ENCODE results near the gene ZYX.
"Not testable (repeated sequence)": the region's sequence is repeated elsewhere in the genome, so short reads cannot be mapped to it uniquely, and the experiment has no call there.

Gene ZYX

GRCh38 chr7:143387156-143387975 is 6.2 kb downstream of the ZYX start:
- FAIRE-seq = no peak

DNA sequence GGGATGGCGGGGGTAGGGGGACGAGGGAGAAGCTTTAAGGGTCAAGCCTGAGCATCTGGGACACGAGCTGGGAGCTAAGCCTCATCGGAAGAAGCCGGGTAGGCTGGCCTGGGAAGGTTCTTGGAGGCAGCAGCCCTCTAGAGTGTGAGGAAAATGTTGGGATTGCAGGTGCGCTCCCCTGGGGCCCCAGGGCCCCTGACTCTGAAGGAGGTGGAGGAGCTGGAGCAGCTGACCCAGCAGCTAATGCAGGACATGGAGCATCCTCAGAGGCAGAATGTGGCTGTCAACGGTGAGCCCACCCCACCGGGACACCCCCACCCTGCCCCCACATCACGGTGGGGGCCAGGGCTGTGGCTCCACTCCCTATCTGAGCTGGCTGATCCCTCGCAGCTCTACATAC is 6.9 kb downstream of the ZYX start:
- FAIRE-seq = no peak

GRCh38 chr7:143388491-143389101 is 7.5 kb downstream of the ZYX start:
- FAIRE-seq = no peak

- FAIRE-seq = no peak
These were observed 8.4 kb downstream of the ZYX start for GRCh38 chr7:143389316-143390103.

- no peak for FAIRE-seq
These were observed 9.1 kb downstream of the ZYX start for GRCh38 chr7:143390104-143390772.

GRCh38 chr7:143390773-143391317 is 9.7 kb downstream of the ZYX start:
- FAIRE-seq = no peak

GRCh38 chr7:143391462-143392404 is 10.6 kb downstream of the ZYX start:
- FAIRE-seq = no peak

DNA sequence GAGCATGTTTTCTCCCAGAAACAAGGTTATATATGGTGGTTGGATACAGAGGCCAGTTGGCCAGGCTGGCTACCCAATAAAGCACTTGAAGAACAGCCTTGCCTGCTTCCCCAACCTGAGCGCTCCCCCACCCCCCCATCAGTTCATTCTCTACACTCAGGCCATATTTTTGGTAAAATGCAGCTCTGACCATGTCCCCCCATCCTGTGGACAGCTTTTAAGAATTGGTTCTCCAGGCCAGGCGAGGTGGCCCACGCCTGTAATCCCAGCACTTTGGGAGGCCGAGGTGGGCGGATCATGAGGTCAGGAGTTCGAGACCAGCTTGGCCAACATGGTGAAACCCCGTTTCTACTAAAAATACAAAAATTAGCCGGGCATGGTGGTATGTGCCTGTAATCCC is 11.3 kb downstream of the ZYX start:
- FAIRE-seq = not testable (repeated sequence)

GRCh38 chr7:143392875-143393266 is 11.7 kb downstream of the ZYX start:
- no peak for FAIRE-seq

DNA sequence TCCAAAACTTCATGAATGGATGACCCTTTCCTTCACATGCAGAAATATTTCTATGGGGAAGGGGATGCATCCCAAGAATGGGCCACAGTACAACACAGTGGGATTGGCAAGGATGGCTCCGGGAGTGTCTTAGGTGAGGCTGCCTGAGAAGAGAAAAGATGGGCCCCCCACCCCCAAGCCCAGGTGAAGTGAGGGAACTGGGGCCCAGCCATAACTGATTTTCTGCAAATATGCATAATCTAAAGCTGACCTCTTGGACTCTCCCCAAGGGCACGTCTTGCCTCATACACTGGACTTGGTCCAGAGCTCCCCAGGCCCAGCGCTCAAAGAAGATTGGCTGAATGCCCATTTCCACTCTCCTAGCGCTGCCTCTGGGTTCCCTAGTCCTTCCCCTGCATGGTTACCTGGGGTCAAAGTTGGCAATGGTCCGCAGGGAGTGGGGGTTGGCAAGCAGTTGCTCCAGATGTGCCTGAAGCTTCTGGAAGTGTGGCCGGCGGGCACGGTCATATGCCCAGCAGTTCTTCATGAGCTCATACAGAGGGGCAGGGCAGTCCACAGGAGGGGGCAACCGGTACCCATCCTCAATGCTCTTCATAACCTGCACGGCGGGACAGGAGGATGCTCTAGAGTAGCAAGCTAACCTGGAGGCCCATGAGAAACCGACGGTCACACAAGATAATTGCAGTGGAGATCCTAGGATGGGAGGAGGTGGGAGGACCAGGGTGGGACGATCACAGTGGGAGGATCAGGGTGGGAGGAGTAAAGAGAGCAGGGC is 12.3 kb downstream of the ZYX start:
- no peak for FAIRE-seq

GRCh38 chr7:143394068-143394467 is 12.9 kb downstream of the ZYX start:
- no peak for FAIRE-seq

- FAIRE-seq = no peak
These were observed 13.6 kb downstream of the ZYX start for GRCh38 chr7:143394777-143395176.

DNA sequence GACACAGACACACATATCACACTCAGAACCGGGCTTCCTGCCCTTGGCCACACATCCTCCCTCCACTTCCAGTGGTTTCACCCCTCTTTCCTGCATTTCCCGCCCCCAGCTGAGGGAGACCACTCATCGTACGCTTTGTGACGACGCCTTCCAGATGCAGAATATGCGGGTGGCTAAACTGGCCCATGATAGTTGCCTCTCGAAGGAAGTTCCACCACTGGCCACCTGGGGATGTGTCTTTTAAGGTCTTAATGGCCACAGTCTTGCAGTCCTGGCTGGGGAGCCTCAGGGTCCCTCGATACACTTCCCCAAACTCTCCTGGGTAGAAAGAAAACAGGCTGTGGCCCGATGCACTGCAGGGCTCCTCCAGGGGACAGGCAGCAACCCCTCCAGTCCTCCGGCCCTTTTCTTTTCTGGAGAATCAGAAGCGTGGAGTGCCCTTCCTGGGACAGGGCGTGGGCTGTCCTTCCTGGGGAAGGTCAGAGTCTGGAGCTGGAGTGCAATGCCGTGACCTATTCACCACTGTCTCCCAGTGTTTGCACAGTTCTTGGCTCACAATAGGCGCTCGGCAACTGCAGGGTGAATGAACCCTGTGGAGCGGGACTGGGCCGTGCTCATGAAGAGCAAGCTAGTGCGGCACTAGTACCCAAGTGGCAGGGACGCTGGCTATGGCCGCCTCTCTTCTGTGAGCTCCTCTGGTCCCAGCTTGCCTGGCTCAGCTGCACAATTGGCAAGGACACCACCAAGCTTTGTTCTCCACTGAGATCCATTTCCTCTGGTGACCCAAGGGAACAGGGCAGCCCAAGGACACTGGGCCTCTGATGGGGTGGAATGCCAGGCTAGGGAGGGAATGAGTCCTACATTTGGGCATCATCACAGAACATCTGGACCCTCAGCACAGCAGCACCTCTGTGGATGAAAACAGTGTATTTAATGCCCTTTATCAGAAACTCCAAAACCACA is 14.3 kb downstream of the ZYX start:
- no peak for FAIRE-seq

GRCh38 chr7:143396182-143396581 is 15.0 kb downstream of the ZYX start:
- FAIRE-seq = no peak

- FAIRE-seq = no peak
These were observed 15.7 kb downstream of the ZYX start for GRCh38 chr7:143396625-143397556.

- no peak for FAIRE-seq
These were observed 16.8 kb downstream of the ZYX start for GRCh38 chr7:143397710-143398530.

DNA sequence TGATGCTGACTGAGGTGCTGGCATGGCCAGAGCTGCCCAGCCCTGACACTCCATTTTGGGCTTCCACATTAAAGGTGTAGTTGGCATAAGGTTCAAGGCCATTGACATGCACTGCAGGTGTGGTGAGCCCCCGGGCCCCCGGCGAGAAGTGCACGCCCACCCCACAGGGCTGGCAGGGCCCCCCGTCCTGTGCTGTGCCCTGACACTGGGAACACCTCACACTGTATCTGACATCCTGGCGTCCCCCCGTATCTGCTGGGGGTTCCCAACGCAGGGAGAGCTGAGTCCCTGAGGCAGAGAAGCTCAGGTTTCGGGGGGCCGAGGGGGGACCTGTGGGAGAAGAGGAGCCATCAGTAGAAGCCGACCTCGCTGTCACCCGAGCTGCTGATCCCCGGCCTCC is 17.5 kb downstream of the ZYX start:
- FAIRE-seq = no peak

DNA sequence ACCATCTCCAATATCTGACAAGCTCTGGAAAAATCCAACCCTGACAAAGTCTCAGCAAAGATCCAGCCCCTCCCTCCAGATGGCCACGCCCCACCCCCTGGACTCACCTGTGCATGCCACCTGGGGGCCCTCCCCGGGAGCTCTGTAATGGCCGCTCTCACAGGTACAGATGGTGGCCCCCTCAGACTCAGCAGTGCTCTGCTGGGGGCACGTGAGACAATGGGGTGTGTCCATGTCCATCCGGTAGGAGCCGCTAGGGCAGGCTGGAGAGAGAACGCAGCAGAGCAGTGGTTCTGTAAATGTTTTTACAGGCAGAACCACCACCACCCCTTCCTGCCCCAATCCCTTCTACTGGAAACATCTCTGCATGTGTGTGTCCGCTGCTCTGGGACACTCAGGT is 18.0 kb downstream of the ZYX start:
- no peak for FAIRE-seq

Measured in A204.1 (cell line).